ENCODE results near the gene PACRG.

The PACRG gene

GRCh38 chr6:163333701-163334663 lies 606.2 kb downstream of the PACRG start:
- no peak for DNase-seq (ENCODE audit: low read depth)
- H3K4me3 ChIP-seq (ENCODE audit: low read depth, low read length) = no peak overlapping the region
- TF ChIP-seq CTCF (conservative IDR thresholded peaks at IDR 0.05; ENCODE audit: low read depth, low read length) = no peak

DNA sequence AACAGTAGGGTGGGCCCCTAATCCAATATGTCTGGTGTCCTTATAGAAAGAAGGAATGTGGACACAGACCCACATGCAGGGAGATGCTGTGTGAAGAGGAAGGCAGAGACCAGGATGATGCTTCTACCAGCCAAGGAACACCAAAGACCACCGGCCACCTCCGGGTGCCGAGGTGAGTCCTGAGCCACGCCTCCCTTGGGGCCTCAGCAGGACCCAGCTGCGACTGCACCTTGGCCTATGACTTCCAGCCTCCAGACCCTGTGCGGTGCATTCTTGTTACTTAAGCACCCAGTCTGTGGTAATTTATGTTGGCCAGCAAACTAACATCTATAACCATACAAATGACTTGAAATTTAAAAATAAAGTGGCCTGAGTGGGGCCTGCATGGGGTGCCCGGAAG lies 607.3 kb downstream of the PACRG start:
- DNase-seq (ENCODE audit: low read depth) = peak; percentile 30
- H3K4me3 ChIP-seq (ENCODE audit: low read depth, low read length) = no peak overlapping the region
- TF ChIP-seq CTCF (conservative IDR thresholded peaks at IDR 0.05; ENCODE audit: low read depth, low read length) = no peak

GRCh38 chr6:163335671-163336545 lies 608.1 kb downstream of the PACRG start:
- TF ChIP-seq CTCF (conservative IDR thresholded peaks at IDR 0.05; ENCODE audit: low read depth, low read length) = no peak
- peak; percentile 82 for DNase-seq (ENCODE audit: low read depth)
- H3K4me3 ChIP-seq (ENCODE audit: low read depth, low read length) = peak overlapping the region; percentile 17

- no peak overlapping the region for H3K4me3 ChIP-seq (ENCODE audit: low read depth, low read length)
- no peak for DNase-seq (ENCODE audit: low read depth)
- TF ChIP-seq CTCF (conservative IDR thresholded peaks at IDR 0.05; ENCODE audit: low read depth, low read length) = no peak
These were observed 609.2 kb downstream of the PACRG start for GRCh38 chr6:163336961-163337360.

DNA sequence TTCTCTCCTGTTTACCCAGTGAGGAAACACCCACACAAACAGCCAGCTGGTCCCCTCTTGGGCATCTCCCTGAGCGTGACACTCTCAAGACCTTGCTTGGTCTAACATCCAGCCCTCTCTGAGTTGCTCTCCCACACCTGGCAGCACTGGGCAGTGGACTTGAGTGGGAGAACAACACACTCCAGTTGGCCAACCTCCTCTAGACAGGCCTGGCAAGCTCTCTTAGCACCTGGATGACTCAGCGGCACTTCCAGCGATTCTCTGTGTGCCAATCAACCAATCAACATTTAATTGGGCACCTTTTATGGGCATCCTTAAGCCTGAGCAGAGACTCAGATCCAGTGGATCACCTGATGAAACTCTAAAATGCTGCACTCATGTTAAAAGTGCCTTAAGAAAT lies 610.2 kb downstream of the PACRG start:
- no peak overlapping the region for H3K4me3 ChIP-seq (ENCODE audit: low read depth, low read length)
- TF ChIP-seq CTCF (conservative IDR thresholded peaks at IDR 0.05; ENCODE audit: low read depth, low read length) = no peak
- DNase-seq (ENCODE audit: low read depth) = no peak

DNA sequence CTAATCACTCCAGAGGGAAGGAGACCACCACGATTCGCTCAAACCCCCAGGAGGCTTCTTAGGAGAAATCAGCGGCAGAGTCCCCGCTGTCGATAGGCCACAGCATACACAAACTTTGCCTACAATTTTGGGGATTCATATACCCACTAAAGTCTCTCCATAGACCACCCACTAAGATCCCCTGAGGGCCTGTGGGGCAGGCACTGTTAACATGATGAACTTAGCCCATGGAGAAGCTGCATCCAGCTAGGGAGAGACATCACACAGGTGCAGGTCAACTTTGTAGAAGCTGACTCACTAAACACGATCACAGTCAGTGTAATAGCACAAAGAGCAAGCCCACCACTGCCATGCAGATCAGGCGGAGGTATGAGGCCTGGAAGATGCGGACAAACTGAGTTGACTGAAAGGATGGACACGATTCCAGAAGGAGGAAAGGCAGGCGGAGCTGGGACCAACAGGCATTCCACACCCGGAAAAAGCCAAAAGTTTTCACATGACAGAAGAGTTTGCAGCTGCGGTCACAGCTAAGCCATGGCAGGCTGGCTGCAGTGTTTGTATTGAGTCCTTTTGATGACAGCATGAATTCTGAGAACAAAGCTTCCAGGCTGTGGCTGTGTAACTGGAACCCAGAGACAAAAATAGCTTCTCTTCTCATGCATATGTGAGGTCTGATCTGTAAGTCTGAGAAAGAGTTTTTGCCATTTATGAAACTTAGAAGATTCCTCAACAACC lies 611.1 kb downstream of the PACRG start:
- no peak for TF ChIP-seq CTCF (conservative IDR thresholded peaks at IDR 0.05; ENCODE audit: low read depth, low read length)
- peak; percentile 91 for DNase-seq (ENCODE audit: low read depth)
- no peak overlapping the region for H3K4me3 ChIP-seq (ENCODE audit: low read depth, low read length)

All from choroid plexus epithelial cell (primary cell).